ENCODE measurements around the gene SOWAHB.
"Not testable (repeated sequence)": the region's sequence is repeated elsewhere in the genome, so short reads cannot be mapped to it uniquely, and the experiment has no call there.

SOWAHB gene

DNA sequence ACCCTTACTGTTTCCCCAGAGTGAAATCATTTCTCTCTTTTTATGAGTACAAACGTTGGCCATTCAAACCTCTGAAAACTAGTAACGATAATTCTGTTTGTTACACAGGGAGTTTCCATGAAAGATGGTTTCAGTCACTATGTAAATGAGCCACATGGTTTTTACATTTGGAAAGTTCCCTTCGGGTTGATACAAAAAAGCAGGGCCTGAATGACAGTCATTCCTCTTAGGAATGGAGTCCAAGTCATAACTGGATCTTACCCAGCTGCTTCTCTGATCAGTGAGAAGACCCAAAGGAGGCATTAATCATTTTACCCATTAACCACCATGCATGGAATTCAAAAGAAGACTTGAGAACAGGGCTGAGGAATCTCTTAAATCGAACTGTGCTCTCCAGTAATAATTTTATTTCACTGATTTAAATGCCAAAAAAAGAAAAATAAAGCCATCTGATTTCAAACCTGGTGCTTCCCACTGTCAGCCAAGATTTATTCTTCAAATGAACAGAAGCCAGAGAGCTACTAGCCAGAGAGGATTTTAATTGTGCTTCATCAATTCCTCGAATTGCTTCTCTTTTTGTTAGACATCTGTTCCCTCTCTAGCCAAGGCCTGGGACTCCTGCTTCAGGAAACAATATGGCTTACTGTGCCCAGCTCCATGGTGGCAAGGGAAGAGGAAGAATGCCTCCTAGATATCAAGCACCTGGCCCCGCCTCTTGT, 3.2 kb downstream of the SOWAHB start:
- DNase-seq (ENCODE audit: low spot score), result no peak

DNA sequence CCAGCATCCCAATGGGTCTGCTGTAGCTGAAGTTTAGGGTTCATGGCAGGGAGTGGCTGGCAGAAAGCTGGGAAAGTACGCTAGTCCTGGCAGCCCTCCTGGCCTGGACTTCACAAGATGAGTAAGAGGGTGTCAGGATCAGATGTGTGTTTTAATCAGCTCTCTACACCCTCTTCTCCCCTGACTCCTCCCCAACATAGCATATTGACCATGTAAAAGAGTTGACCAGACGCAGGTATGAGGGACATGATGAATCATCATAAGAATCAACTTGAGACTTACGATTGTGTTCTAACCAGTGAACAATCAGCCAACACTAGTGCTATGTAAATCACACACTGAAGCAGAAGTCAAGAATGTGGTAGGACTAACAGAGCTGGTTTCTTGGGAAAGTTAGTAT, 5.3 kb downstream of the SOWAHB start:
- DNase-seq (ENCODE audit: low spot score), result no peak

DNA sequence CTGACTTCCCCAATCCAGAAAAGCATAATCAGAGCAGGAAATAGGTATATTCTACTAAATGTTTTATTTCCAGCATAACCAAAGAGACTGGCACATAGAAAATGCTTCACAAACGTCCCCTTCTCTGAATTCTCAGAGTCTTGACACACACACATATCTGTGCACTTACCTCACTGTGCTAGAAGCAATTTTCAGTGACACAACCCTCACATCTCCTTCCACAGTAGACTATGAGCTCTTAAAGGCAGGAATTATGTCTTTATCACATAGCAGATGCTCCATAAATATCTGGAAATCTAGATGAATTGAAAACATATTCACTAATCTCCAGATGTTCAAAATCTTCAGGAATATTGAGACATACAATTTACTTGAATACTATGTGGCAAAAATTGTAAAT, 5.9 kb downstream of the SOWAHB start:
- no peak for DNase-seq (ENCODE audit: low spot score)

DNA sequence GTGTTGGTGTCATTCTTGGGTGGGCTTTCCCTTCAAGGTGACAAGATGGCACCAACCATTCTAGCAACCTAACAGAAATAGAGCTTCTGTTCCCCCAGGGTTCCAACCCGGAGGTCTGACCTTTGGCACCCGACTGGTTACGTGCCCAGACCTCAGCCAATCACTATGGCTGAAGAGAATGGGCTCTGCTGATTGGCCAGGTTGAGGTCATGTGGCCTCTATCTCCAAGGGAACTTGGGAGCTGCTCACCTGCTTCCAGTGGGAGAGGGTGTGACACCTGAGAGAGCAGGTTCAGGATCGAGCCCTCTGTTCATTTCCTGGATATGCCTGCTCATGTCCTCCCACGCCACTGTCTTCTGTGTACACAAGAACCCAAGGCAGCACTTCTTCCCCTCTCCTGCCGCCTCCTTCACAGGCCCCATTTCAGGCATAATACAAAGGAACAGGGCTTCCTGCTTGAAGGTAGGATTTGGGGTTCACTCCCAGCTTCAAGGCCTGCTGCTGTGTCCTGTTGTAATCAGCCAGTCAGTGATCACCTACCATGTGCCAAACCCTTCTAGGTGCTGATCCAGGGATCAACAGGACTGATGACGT, 11.0 kb downstream of the SOWAHB start:
- no peak for DNase-seq (ENCODE audit: low spot score)

DNA sequence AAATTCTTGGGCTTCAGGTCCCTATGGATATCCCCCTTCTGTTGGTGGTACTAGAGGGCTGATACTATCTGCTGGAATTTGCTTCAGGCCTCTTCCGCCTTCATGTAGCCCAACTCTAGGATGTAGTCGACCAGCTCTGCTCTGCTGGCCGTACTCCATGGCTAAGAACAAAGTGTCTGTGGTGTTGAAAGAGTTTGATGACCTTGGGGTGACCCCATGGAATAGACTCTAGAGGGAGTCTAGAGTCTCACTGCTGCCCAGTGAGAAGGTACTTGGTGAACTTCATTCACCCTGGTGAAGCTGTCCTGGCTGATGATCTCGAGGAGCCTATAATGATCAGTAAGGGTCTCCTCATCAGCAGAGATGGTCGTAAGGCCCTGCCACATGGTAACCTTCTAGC, 11.7 kb downstream of the SOWAHB start:
- no peak for DNase-seq (ENCODE audit: low spot score)

DNA sequence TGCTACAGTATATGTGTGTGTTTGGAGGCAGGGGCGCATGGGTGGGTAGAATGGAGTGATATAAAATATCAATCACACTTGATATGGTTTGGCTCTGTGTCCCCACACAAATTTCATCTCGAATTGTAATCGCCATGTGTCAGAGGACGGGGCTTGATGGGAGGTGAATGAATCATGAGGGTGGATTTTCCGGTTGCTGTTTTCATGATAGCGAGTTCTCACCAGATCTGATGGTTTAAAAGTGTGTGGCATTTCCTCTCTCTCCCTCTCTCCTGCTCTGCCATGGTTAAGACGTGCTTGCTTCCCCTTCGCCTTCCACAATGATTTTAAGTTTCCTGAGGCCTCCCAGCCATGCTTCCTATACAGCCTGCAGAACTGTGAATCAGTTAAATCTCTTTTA, 14.8 kb downstream of the SOWAHB start:
- no peak for DNase-seq (ENCODE audit: low spot score)

DNA sequence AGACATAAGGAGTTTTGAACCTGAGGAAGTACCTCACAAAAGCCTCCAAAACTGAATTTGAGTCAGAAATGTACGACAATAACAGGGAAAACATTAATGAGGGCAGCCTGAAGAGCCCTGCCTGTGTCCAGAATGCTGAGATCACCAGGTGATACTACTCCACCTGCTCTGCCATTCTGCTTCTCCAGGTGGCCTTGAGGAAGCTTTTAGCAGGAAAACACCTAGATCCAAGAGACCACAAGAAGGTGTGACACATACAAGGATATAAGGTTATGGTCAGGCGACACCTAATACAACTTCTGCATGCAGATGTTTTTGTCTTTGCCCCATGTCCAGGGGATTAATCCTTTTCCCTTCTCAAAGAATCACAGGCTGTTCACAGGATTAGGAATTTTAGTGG, 15.3 kb downstream of the SOWAHB start:
- DNase-seq (ENCODE audit: low spot score), result peak; percentile 9

DNA sequence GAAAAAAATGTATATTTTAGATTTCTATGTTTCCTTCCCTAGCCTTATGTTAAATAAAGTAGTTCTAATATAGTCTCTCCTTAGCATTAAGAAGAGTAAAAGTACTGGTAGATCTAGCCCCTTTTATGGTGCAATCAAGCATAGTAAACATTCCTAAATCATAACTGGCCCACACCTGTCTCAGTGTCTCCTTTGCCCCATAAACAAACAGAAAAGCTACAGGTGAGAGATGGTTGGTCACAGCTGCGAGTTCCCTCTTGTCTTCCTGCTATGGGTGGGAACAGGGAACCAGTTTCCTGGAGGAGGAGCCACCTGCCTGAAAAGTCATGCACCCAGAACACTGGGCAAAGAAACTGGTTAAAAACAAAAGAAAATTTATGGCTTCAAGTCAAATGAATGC, 16.6 kb downstream of the SOWAHB start:
- peak; percentile 76 for DNase-seq (ENCODE audit: low spot score)

DNA sequence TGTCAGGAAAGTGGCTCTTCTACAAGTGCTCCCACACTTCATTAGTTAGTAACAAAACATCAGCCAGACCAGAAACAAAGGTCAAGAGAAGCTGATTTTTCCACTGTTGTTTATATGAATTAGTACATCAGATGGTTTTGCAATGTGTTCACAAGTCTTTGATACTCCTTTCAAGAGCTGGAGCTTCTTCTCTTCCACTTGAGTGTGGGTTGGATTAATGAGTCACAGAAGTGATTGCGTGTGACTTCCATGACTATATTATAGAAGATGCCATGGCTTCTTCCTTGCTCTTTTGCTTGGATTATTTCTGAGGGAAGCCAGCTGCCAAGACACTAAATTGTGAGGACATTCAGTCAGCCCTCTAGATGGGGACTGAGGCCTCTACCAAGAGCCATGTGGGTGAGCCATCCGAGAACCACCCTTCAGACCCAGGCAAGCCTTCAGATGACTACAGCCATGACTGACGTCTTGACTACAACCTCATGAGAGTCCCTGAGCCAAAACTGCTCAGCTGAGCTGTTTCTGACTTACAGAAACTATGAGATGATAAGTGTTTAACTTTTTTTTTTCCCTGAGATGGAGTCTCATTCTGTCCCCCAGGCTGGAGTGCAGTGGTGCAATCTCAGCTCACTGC, 18.1 kb downstream of the SOWAHB start:
- DNase-seq (ENCODE audit: low spot score), result no peak

DNA sequence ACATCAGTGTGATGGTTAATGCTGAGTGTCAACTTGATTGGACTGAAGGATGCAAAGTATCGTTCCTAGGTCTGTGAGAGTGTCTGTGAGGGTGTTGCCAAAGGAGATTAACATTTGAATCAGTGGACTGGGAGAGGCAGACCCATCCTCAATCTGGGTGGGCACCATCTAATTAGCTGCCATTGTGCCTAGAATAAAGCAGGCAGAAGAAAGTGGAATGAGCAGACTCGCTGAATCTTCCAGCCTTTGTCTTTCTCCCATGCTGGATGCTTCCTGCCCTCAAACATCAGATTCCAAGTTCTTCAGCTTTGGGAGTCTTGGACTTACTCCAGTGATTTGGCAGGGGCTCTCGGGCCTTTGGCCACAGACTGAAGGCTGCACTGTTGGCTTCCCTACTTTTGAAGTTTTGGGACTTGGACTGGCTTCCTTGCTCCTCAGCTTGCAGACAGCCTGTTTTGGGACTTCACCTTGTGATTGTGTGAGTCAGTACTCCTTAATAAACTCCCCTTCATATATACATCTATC, 19.2 kb downstream of the SOWAHB start:
- DNase-seq (ENCODE audit: low spot score), result not testable (repeated sequence)

DNA sequence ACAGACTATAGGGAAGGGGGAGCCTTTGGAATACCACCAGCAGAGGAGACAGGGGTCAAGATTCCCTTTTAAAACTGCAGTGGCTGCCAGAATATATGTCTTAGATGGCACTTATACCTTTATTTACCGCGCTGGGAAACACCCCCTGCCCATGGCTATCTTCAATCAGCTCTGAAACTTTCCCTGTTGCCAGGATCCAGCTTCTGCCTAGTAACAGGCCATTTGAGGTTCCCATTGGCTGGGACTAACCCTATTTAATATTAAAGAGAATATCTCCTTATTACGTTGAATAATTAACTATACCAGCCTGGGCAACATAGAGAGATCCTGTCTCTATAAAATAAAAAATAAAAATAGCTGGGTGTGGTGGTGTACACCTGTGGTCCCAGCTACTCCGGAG, 23.8 kb downstream of the SOWAHB start:
- no peak for DNase-seq (ENCODE audit: low spot score)

DNA sequence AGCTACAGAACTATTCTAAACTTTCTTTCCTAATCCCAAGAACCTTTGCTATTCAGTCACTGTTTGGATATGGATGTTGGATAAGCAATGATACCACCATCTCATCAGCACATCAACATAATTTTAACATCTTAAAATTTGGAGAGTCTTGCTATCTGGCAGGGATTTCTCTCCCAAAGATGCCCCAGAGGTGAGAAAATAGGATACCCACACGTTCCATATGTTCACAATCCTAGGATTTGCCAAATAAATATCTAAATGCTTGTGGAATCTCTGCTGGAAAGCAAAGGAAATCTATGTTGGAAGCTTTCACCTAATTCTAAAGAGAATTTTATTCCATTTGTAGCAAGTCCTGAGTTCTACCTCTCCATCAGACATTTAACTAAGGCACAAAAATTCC, 24.4 kb downstream of the SOWAHB start:
- DNase-seq (ENCODE audit: low spot score), result no peak

DNA sequence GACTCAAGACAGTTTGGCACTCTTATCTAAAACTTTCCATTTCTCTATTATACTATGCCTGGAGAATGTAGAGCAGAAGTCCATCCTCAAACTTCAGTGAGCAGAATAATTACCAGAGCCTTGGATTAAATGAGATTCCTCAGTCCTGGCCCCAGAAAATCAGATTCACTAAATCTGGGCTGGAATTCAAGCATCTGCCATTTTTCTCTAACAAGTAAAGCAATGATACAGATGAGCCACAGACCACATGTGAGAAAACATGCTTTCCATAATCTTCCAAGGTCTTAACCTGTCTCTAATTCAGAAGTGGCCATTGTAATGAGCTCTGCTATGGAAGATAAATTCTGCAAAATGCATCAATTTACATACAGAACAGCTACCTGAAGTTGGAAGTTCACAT, 25.4 kb downstream of the SOWAHB start:
- no peak for DNase-seq (ENCODE audit: low spot score)

DNA sequence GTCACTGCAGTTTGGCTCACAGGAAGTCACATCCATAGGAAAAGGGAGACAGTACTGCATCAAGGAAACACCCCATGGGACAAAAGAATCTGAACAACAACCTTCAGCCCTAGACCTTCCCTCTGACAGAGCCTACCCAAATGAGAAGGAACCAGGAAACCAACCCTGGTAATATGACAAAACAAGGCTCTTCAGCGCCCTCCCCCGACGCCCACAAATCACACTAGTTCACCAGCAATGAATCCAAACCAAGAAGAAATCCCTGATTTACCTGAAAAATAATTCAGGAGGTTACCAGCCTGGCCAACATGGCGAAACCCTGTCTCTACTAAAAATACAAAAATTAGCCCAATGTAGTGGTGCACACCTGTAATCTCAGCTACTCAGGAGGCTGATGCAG, 29.2 kb downstream of the SOWAHB start:
- DNase-seq (ENCODE audit: low spot score), result not testable (repeated sequence)

DNA sequence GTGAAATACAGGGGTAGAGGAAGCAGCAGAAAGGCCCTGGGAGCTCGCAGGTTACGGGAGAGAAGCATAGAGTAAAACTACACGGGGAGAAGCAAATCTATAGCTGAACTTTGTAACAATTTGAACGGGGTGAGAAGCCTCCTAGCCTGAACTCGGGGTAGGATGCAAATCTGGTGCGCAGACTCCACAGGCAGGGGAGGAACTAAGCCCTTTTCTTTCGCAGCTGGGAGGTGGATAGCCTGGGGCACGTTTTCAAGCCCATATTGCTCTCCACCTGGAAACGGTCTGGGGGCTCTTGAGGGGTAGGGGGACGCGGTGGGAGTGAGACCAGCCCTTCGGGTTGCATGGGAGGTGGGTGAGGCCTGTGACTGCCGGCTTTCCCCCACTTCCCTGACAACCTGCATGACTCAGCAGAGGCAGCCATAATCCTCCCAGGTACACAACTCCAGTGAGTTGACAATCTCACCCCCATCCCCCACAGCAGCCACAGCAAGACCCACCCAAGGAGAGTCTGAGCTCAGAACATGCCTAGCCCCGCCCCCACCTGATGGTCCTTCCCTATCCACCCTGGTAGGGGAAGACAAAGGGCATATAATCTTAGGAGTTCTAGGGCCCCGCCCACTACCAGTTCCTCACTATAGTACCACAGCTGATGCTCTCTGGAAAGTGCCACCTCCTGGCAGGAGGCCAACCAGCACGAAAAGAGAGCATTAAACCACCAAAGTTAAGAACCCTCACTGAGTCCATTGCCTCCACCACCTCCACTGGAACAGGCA, 29.9 kb downstream of the SOWAHB start:
- peak; percentile 46 for DNase-seq (ENCODE audit: low spot score)

DNA sequence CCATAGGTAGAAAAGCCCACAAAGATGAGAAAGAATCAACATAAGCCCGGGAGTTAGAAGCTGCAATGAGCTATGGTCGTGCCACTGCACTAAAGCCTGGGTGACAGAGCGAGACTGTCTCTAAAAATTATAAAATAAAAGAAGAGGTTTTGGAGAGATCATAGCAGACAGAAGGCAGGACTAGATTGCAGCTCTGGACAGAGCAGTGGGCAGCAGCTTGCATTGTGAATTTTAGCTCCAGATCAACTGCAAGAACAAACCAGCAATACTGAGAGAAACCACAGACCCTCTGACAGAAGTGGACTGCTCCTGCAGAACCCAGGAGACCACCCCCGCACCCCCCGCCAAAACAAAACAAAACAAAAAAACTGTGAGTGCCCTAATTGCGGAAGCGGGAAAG, 30.6 kb downstream of the SOWAHB start:
- DNase-seq (ENCODE audit: low spot score), result no peak

DNA sequence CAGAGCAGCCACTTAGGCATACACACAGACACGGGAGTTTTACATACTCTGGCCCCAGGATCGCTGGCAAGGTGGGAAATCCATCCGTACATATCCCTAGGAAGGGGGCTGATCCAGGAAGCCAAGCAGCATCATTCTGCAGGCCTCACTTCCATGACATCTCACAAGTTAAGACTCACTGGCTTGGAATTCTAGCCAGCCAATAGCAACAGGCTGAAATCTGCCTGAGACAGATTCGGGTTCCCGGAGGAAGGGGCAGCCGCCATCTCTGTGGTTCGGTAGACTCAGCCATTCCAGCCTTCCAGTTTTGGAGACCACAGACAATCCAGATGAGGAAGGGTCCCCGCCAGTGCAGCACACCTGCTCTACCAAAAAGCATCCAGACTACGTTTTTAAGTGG, 31.3 kb downstream of the SOWAHB start:
- DNase-seq (ENCODE audit: low spot score), result no peak

DNA sequence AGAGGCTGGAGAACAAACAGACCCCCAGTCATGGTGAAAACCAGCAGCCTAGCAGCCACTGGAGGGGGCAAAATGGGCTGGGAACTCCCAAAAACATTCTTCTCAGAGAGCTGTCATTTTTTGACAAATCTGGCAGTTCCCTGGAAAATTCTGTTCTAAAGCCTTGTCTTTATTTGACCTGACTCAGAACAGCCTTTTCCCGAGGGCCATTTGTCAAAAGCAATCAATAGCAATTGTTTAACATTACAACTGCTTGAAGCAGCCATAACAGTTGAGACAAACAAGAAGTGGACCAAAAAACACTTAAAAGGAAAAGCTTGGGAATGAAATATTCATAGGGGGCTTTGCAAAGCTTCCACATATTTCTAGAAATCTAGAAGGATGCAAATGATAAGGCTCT, 39.6 kb downstream of the SOWAHB start:
- no peak for DNase-seq (ENCODE audit: low spot score)

DNA sequence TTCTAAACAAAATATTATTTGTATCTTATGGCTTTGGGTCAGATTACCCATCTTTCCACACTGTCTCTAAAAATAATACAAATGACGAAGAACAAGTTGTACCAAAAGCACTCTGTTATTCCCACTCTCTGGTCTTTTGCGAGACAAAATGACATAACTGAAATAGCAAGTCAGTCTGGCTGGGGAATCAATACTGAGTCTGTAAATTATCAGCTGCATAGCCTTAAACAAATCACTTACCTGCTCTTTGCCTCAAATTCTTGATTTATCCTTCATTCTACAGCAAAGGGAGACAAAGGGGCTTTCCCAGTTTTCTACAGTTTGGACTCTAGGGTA, 40.9 kb downstream of the SOWAHB start:
- DNase-seq (ENCODE audit: low spot score), result no peak

DNA sequence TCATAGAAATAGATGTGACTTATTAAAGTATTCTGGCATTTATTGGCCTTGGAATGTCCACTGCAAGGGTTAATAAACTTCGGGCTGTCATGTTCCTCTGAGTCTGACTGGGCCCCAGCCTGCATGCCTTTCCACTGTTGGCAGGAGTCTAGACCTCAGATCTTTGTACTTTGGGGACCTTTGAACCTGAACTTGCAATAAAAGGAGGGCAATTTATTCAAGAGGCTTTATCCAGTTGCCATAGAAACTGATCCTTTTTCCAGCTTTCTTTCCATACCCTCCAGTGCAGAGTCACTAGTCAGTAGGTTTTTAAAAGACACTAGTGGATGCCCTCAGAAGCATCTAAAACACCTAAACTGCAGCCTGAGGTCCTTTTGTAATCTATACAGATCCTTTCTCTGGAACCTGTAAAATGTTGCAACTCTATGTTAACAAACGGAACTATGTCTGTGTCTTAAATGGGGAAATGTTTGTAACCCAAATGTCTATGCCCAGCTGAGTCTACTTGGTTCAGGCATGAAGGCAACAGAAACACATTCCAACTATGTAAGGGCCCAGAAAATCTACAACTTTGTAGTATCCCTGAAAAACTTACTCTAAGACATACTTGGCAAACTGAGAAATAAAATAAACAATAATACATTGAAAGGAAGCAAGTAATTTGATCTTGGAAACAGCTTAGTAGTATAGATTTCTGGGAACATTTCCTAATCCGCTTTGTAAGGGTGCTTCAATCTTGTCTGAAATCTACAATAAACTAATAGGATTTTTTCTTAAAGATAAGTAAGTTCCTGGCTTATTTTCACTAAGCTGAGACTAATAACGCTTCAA, 41.5 kb downstream of the SOWAHB start:
- peak; percentile 72 for DNase-seq (ENCODE audit: low spot score)

DNA sequence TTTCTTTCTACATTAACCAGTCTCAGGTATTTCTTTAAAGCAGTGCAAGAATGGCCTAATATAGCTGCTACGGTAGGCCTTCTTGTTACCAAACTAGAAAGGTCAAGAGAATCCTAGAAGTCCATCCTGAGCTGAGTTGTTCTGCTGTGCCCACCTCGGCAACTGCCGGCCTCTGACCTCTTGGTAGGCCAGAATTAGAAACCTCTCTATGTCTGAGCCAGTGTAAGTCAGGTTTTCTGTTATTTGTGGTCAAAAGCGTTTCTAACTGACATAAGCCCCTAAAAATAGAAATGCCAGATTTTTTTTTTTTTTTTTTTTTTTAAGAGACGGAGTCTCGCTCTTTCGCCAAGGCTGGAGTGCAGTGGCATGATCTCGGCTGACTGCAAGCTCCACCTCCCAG, 43.1 kb downstream of the SOWAHB start:
- no peak for DNase-seq (ENCODE audit: low spot score)

DNA sequence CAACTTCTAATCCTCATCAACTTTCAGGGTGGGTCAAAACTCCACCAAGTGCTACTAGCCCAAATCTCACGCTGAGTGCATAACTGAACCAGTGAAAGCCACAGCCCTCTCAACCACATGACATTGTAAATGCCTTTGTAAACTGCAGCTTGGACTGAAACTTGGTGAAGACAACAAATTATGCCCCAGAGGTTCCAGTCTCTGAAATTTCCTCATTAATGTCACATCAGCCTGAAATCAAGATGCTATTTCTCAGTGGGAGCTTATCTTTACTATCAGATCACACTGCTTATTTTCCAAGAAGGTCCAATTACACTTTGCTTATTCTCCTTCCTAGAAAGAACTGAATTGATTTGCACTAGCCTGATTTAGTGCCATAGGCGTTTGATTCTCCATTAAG, 46.6 kb downstream of the SOWAHB start:
- DNase-seq (ENCODE audit: low spot score), result no peak
